Prostate gland (tissue), 2 donors: ENCODE measurements around the gene C17orf107. TPM values are rescaled to one million over a fixed set of nuclear protein-coding genes. Genes with fewer than 3 reads are reported as not detected.
"Not testable (repeated sequence)": the region's sequence is repeated elsewhere in the genome, so short reads cannot be mapped to it uniquely, and the experiment has no call there.

ENCODE experiments used
- DNase-seq: peaks from one replicate; pipeline ENCODE4 v3.0.0-alpha.2; 2019; ENCODE audit warnings: low spot score
- H3K27ac ChIP-seq, 2 donors: fragments of 200-600 bp; sonication (generic); 2 replicates each; pipeline ENCODE4 v1.5.1; 2017 to 2019
- H3K27me3 ChIP-seq: fragments of 200-600 bp; sonication (generic); replicated peaks from 2 replicates; pipeline ENCODE4 v1.5.1; 2019; ENCODE audit not compliant: insufficient read depth
- H3K36me3 ChIP-seq, 2 donors: fragments of 200-600 bp; sonication (generic); 1 replicate in 1 of 2; 2 replicates in 1 of 2; pipeline versions ENCODE4 v1.5.1 to v1.8.1; 2017 to 2019
- H3K4me1 ChIP-seq: fragments of 200-600 bp; sonication (generic); replicated peaks from 2 replicates; pipeline ENCODE4 v1.5.1; 2019
- H3K4me3 ChIP-seq, 2 donors: fragments of 200-600 bp; sonication (generic); 2 replicates each; pipeline ENCODE4 v1.5.1; 2017 to 2019
- H3K9me3 ChIP-seq: fragments of 200-600 bp; sonication (generic); 2 replicates; pipeline ENCODE4 v1.5.1; 2017
- POLR2A ChIP-seq: fragments of 450-650 bp; IDR thresholded peaks from one replicate; pipeline ENCODE4 v1.6.1; 2016; ENCODE audit warnings: antibody characterized with exemption, mild to moderate bottlenecking
- POLR2AphosphoS5 ChIP-seq: sonication (generic); formaldehyde crosslinking; IDR thresholded peaks from one replicate; pipeline ENCODE4 v1.6.1; 2017; ENCODE audit warnings: antibody characterized with exemption
- WGBS: methylation state at CpG from one replicate; pipeline ENCODE4 v1.1.5; 2018; 5-methylcytosine and 5-hydroxymethylcytosine counted together
- intact Hi-C: fragments of 100-400 bp; cut with DNase I; formaldehyde crosslinking; loops from one replicate; pipeline ENCODE4 v1.14.2; 2022
- total RNA-seq, 2 donors: library from RNA; depleted of rRNA; stranded (reverse); fragments of >200 nt; gene quantifications; one replicate each; pipeline ENCODE4 v1.1.0, GENCODE V29; 2016
- TF ChIP-seq, protein P1 (sequence below), 4 experiments: fragments of 200-600 bp in 2 of 4; fragments of 450-650 bp in 2 of 4; sonication (generic) in 2 of 4; IDR thresholded peaks; 1 replicate in 3 of 4; 2 replicates in 1 of 4; pipeline ENCODE4 v1.5.1; 2016 to 2019; ENCODE audit warnings: antibody characterized with exemption in 4 of 4, mild to moderate bottlenecking in 2 of 4, moderate library complexity in 2 of 4

Gene C17orf107
- total RNA-seq, 2 donors from 2014 or later, result 2.4 to 15.4 TPM

DNA sequence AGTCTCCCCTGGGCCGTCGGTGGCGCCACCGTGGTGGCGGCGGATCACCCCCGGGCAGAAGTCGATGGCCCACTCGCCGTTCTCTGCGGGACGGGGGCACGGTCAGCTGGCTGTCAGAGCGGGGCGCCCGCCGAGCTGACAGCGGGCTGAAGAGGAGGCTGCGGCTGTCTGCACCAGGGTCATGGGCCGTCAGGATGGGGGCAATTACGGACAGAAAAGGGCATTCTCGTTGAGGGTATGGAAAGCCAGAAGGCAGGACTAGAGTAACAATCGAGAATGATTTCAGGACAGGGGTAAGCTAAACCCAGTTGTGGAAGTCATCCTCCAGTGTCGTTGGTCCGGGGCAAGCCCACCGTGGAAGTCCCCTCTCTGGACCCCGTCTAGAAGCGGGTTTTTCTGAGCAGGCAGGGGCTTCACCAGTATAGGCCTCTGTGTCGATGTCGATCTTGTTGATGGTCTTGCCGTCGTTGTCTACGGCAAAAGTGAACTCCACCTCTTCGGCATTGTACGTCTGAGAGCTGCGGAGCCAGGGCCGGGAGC lies 1.8 kb downstream of the C17orf107 start:
- Histone ChIP-seq H3K27me3 (no peaks in the 10 kb centered on the region), H3K9me3 (no peaks in the 10 kb centered on the region), H3K36me3 (no peaks in the 10 kb centered on the region), H3K27ac (no peak overlapping the region), H3K4me1 (peaks cover 3% of the 10 kb centered on the region), H3K4me3 (no peak overlapping the region)
- intact Hi-C loops, result no loop called here
- no peak for DNase-seq
- 81% methylated on average over 37 of the region's 37 CpGs for WGBS
- TF ChIP-seq POLR2AphosphoS5, result no peak
- TF ChIP-seq POLR2A, result no peak
- TF ChIP-seq, protein P1, sequence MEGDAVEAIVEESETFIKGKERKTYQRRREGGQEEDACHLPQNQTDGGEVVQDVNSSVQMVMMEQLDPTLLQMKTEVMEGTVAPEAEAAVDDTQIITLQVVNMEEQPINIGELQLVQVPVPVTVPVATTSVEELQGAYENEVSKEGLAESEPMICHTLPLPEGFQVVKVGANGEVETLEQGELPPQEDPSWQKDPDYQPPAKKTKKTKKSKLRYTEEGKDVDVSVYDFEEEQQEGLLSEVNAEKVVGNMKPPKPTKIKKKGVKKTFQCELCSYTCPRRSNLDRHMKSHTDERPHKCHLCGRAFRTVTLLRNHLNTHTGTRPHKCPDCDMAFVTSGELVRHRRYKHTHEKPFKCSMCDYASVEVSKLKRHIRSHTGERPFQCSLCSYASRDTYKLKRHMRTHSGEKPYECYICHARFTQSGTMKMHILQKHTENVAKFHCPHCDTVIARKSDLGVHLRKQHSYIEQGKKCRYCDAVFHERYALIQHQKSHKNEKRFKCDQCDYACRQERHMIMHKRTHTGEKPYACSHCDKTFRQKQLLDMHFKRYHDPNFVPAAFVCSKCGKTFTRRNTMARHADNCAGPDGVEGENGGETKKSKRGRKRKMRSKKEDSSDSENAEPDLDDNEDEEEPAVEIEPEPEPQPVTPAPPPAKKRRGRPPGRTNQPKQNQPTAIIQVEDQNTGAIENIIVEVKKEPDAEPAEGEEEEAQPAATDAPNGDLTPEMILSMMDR (IDR thresholded peaks at IDR 0.05), result no peak

DNA sequence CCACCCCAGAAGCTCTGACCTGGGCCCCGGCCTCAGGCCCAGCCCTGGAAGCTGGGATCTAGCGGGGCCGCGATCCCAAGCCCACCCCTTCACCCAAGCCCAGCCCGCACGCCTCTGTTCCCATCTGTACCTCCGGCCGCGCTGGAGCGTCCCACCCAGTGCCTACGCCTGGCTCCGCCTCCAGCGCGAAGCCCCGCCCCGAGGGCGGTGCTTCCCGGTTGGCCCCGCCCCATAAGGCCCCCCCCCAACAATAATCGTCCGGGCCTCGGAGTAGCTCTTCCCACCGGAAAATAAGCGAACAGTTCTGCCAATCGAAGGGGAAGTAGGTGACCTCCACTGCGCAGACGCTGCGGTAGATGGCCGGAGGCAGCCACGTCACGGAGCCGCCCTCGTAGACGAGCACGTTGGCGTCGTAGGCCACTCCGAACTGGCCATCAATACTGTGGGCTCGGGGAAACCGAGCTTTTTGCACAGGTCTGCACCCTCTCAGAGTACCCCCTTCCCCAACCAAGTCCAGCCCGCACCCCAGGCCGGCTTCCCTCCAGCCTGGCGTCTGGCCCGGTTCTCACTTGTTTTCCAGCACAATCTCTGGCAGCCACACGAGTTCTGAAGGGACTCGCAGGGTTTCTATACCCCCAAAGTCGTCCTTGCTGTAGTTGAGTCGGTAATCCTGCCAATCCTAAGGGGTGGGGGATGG lies 2.5 kb downstream of the C17orf107 start:
- no peaks in the 10 kb centered on the region for H3K27me3 ChIP-seq
- H3K36me3 ChIP-seq, result no peaks in the 10 kb centered on the region
- H3K9me3 ChIP-seq, result no peaks in the 10 kb centered on the region
- no peak for DNase-seq
- H3K4me3 ChIP-seq, result no peak overlapping the region
- intact Hi-C loops, result no loop called here
- 68% methylated on average over 48 of the region's 48 CpGs for WGBS
- no peak overlapping the region for H3K27ac ChIP-seq
- peaks cover 3% of the 10 kb centered on the region for H3K4me1 ChIP-seq
- TF ChIP-seq, protein P1 (IDR thresholded peaks at IDR 0.05), result no peak
- TF ChIP-seq POLR2AphosphoS5 (no peak), POLR2A (no peak)

DNA sequence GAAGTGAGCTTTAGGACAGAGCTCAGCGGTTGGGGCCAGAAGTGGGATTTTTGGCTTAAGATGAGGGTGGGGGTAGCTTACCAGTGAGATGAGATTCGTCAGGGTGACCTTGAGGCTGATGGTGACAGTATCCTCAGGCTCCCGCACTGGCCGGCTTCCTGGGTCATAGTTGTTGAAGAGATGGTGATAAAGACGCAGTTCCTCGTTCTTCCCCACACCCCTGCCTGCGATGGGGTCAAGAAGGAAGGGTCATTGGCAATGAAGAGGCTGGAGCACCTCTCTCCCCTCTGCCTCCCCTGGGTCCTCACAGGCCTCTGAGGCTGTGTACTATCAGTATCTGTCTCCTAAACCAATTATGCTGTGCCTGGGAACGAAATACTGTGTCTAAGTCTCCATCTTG lies 3.2 kb downstream of the C17orf107 start:
- 77% methylated on average over 8 of the region's 8 CpGs for WGBS
- no peaks in the 10 kb centered on the region for H3K36me3 ChIP-seq
- H3K4me3 ChIP-seq, result no peak overlapping the region
- H3K9me3 ChIP-seq, result no peaks in the 10 kb centered on the region
- intact Hi-C loops, result no loop called here
- DNase-seq, result no peak
- H3K4me1 ChIP-seq, result peaks cover 3% of the 10 kb centered on the region
- no peaks in the 10 kb centered on the region for H3K27me3 ChIP-seq
- no peak overlapping the region for H3K27ac ChIP-seq
- no peak for TF ChIP-seq POLR2A
- no peak for TF ChIP-seq POLR2AphosphoS5
- TF ChIP-seq, protein P1 (IDR thresholded peaks at IDR 0.05), result no peak

DNA sequence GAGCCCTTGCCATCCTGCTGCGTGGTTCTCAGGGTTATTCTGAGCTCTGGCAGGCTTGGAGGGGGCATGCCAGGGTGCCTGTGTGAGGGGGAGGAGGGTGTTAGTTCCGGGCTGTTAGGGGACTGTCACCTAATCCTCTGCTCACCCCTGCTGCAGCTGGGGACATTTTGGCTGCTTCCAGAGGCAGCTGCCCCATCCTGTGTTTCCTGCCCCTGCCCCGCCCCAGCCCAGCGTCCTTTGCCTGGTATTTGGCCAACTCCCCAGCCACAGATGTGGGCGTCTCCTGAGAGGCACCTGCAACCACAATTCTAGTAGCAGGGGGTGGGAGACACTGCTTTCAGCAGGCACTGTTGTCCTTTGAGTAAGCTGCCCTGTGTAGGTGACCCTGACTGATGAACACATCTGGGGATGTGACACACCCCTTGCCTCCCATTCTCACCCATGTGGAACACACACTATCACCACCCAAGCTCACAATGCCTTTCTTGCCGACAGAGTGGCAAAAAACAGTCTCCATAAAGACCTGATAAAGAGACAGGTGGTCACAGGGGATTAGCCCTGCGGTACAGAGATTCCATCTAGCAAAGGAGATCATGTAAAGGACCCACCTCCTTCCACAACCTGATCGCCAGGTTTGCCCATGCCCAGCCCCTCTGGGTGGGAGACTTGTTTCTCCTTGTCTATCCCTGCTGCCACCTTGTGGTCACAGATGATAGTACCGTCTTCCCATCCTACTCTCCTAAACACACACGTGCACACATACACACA lies 3.9 kb downstream of the C17orf107 start, which contains the start of gene CHRNE:
CHRNE (minus strand) TSS at position 48 of the 768 bp plus-strand sequence; CDS start at position 13, 35 bp downstream.
- H3K4me1 ChIP-seq, result peaks cover 3% of the 10 kb centered on the region
- TF ChIP-seq, protein P1 (IDR thresholded peaks at IDR 0.05), result peak; percentile 40 to 85 (median 69)
- TF ChIP-seq POLR2A (no peak), POLR2AphosphoS5 (peak; percentile 45)
- intact Hi-C loops, result no loop called here
- H3K4me3 ChIP-seq, result no peak within 1 kb of the TSS
- no peaks in the 10 kb centered on the region for H3K36me3 ChIP-seq
- H3K9me3 ChIP-seq, result no peaks in the 10 kb centered on the region
- DNase-seq, result peak; percentile 89
- peak within 1 kb of the TSS in 1 of 2 donors; percentile 30 for H3K27ac ChIP-seq
- H3K27me3 ChIP-seq, result no peaks in the 10 kb centered on the region
- 9% methylated on average over 10 of the region's 10 CpGs for WGBS

DNA sequence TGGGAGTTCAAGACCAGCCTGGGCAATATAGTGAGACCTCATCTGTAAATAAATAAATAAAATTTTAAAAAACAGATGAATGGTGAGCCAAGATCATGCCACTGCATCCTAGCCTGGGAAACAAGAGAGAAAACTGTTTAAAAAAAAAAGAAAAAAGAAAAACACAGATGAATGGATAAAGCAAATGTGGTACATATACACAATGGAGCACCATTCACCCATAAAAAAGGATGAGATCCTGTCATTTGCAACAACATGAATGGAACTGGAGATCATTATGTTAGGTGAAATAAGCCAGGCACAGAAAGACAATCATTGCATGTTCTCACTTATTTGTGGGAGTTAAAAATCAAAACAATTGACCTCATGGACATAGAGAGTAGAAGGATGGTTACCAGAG lies 7.3 kb downstream of the C17orf107 start:
- not testable (repeated sequence) for DNase-seq, H3K4me3 ChIP-seq, H3K27ac ChIP-seq, H3K9me3 ChIP-seq, H3K36me3 ChIP-seq, H3K27me3 ChIP-seq, H3K4me1 ChIP-seq
- intact Hi-C loops, result loop anchor here (5.0 kb wide), 1 partner anchor 81 kb away; the partner anchor contains the start of gene CAMTA2
